Measurements from ENCODE around the gene IQCH. TPM values are rescaled to one million over a fixed set of nuclear protein-coding genes. Genes with fewer than 3 reads are reported as not detected.

Gene IQCH
- total RNA-seq, 1 experiment from 2014 or later, result 1.1 TPM

GRCh38 chr15:67406257-67406861, 151.8 kb downstream of the IQCH start:
- no peak overlapping the region for H3K4me2 ChIP-seq (ENCODE audit: insufficient read depth, insufficient read length, low read length)
- Mint-ChIP-seq H3K9me3 (no peaks in the 10 kb centered on the region), H3K4me1 (peaks cover 26 to 39% of the 10 kb centered on the region in 2 experiments), H3K27me3 (ENCODE audit: low read depth) (peaks cover 1% of the 10 kb centered on the region; the same call in 1 of the 2 replicates), H3K27ac (peak overlapping the region in 1 of 3 experiments; percentile 74; a peak in 1 of 7 replicates), H3K36me3 (ENCODE audit: insufficient read depth in 1 of 3, low read depth in 3 of 3) (no peaks in the 10 kb centered on the region), H3K4me3 (no peak overlapping the region)
- no peak overlapping the region for H3K9ac ChIP-seq (ENCODE audit: extremely low read depth, insufficient read length, low read length)
- no peak overlapping the region for H3K56ac ChIP-seq (ENCODE audit: insufficient read length, low read depth, low read length)
- H3K79me1 ChIP-seq (ENCODE audit: insufficient read depth, low read depth, low read length, poor library complexity, severe bottlenecking), result no peaks in the 10 kb centered on the region
- no peak overlapping the region for H3K27ac ChIP-seq (ENCODE audit: insufficient read length, low read depth, low read length)
- no peaks in the 10 kb centered on the region for H3K23me2 ChIP-seq (ENCODE audit: insufficient read length, low read depth, low read length, poor library complexity, severe bottlenecking)
- no peak overlapping the region for H4K8ac ChIP-seq (replicated peaks; ENCODE audit: insufficient read length, low read depth, low read length)
- H2BK15ac ChIP-seq (ENCODE audit: low read depth, low read length), result no peak overlapping the region
- H3K18ac ChIP-seq (ENCODE audit: insufficient read length, low read depth, low read length), result no peak overlapping the region
- peaks cover 4% of the 10 kb centered on the region; the same call in 1 of the 2 replicates for H3K4me1 ChIP-seq (ENCODE audit: insufficient read depth, low read length)
- DNase-seq, result no peak
- H2BK120ac ChIP-seq (ENCODE audit: low read depth, low read length, poor library complexity, severe bottlenecking), result no peak overlapping the region
- no peak overlapping the region for H2BK12ac ChIP-seq (ENCODE audit: insufficient read length, low read depth, low read length)
- no peak overlapping the region for H3K14ac ChIP-seq (ENCODE audit: insufficient read depth, low read length)
- H4K91ac ChIP-seq (ENCODE audit: insufficient read length, low read depth, low read length), result no peak overlapping the region
- no peaks in the 10 kb centered on the region for H3K9me3 ChIP-seq (ENCODE audit: control insufficient read depth, low read depth, low read length)
- no peak overlapping the region for H4K5ac ChIP-seq (ENCODE audit: insufficient read length, low read depth, low read length)
- H3T11ph ChIP-seq (ENCODE audit: low read length), result no peak overlapping the region
- H4K20me1 ChIP-seq (ENCODE audit: control insufficient read depth, insufficient read depth, insufficient read length), result no peaks in the 10 kb centered on the region
- no peak overlapping the region for H2AFZ ChIP-seq (ENCODE audit: low read length)
- H2BK5ac ChIP-seq (ENCODE audit: insufficient read length, low read length), result no peak overlapping the region
- H2BK20ac ChIP-seq (ENCODE audit: low read depth, low read length, poor library complexity, severe bottlenecking), result no peak overlapping the region
- no peak for TF ChIP-seq CTCF (conservative IDR thresholded peaks at IDR 0.05)
- no peaks in the 10 kb centered on the region for H3K27me3 ChIP-seq (ENCODE audit: insufficient read depth, low read length)
- H3K79me2 ChIP-seq (ENCODE audit: insufficient read depth, low read length), result no peaks in the 10 kb centered on the region
- H3K4ac ChIP-seq (ENCODE audit: low read depth, low read length), result no peak overlapping the region
- no peak overlapping the region for H3K23ac ChIP-seq (ENCODE audit: insufficient read length, low read depth, low read length)
- no CpG with 5 or more reads among the region's 1 CpG for WGBS (ENCODE audit: extremely low coverage, insufficient read length, low lambda C conversion rate)
- H2AK5ac ChIP-seq (ENCODE audit: insufficient read length, low read length), result no peak overlapping the region

Data from H9 (cell line).